ENCODE data around the gene NHSL1.

The NHSL1 gene

GRCh38 chr6:138482816-138483215 lies 16.5 kb downstream of the NHSL1 start:
- DNase-seq = no peak
- in situ Hi-C loops (cut with HindIII; ENCODE audit: low pct_ligation_motif_present, low pct_unique_long_range_greater_than_20kb, low sequenced_read_pairs) = no loop called here

GRCh38 chr6:138480279-138480949 lies 18.9 kb downstream of the NHSL1 start:
- no peak for DNase-seq
- in situ Hi-C loops (cut with HindIII; ENCODE audit: low pct_ligation_motif_present, low pct_unique_long_range_greater_than_20kb, low sequenced_read_pairs) = no loop called here

- in situ Hi-C loops (cut with HindIII; ENCODE audit: low pct_ligation_motif_present, low pct_unique_long_range_greater_than_20kb, low sequenced_read_pairs) = no loop called here
- DNase-seq = no peak
Measured at GRCh38 chr6:138477913-138478539, 21.3 kb downstream of the NHSL1 start.

- in situ Hi-C loops (cut with HindIII; ENCODE audit: low pct_ligation_motif_present, low pct_unique_long_range_greater_than_20kb, low sequenced_read_pairs) = no loop called here
Measured at GRCh38 chr6:138476116-138476515, 23.2 kb downstream of the NHSL1 start.

GRCh38 chr6:138473144-138473543 lies 26.1 kb downstream of the NHSL1 start:
- no peak for DNase-seq
- in situ Hi-C loops (cut with HindIII; ENCODE audit: low pct_ligation_motif_present, low pct_unique_long_range_greater_than_20kb, low sequenced_read_pairs) = no loop called here

More at GRCh38 chr6:138476116-138476515, 23.2 kb downstream of the NHSL1 start:
- no peak for DNase-seq

GRCh38 chr6:138468320-138469015 lies 30.8 kb downstream of the NHSL1 start:
- no peak for DNase-seq
- in situ Hi-C loops (cut with HindIII; ENCODE audit: low pct_ligation_motif_present, low pct_unique_long_range_greater_than_20kb, low sequenced_read_pairs) = no loop called here

- in situ Hi-C loops (cut with HindIII; ENCODE audit: low pct_ligation_motif_present, low pct_unique_long_range_greater_than_20kb, low sequenced_read_pairs) = no loop called here
Measured at GRCh38 chr6:138467901-138468300, 31.4 kb downstream of the NHSL1 start.

GRCh38 chr6:138465007-138465645 lies 34.2 kb downstream of the NHSL1 start:
- in situ Hi-C loops (cut with HindIII; ENCODE audit: low pct_ligation_motif_present, low pct_unique_long_range_greater_than_20kb, low sequenced_read_pairs) = no loop called here
- peak; percentile 79 for DNase-seq

More at GRCh38 chr6:138467901-138468300, 31.4 kb downstream of the NHSL1 start:
- no peak for DNase-seq

- in situ Hi-C loops (cut with HindIII; ENCODE audit: low pct_ligation_motif_present, low pct_unique_long_range_greater_than_20kb, low sequenced_read_pairs) = no loop called here
- DNase-seq = no peak
Measured at GRCh38 chr6:138464085-138464484, 35.2 kb downstream of the NHSL1 start.

- in situ Hi-C loops (cut with HindIII; ENCODE audit: low pct_ligation_motif_present, low pct_unique_long_range_greater_than_20kb, low sequenced_read_pairs) = no loop called here
- DNase-seq = no peak
Measured at GRCh38 chr6:138461647-138462046, 37.6 kb downstream of the NHSL1 start.

GRCh38 chr6:138456401-138456790 lies 42.9 kb downstream of the NHSL1 start:
- no peak for DNase-seq
- in situ Hi-C loops (cut with HindIII; ENCODE audit: low pct_ligation_motif_present, low pct_unique_long_range_greater_than_20kb, low sequenced_read_pairs) = no loop called here

GRCh38 chr6:138455746-138456400 lies 43.4 kb downstream of the NHSL1 start:
- no peak for DNase-seq
- in situ Hi-C loops (cut with HindIII; ENCODE audit: low pct_ligation_motif_present, low pct_unique_long_range_greater_than_20kb, low sequenced_read_pairs) = no loop called here

- no peak for DNase-seq
- in situ Hi-C loops (cut with HindIII; ENCODE audit: low pct_ligation_motif_present, low pct_unique_long_range_greater_than_20kb, low sequenced_read_pairs) = no loop called here
Measured at GRCh38 chr6:138454981-138455706, 44.1 kb downstream of the NHSL1 start.

GRCh38 chr6:138451043-138451442 lies 48.3 kb downstream of the NHSL1 start:
- in situ Hi-C loops (cut with HindIII; ENCODE audit: low pct_ligation_motif_present, low pct_unique_long_range_greater_than_20kb, low sequenced_read_pairs) = no loop called here
- no peak for DNase-seq

GRCh38 chr6:138450445-138450844 lies 48.8 kb downstream of the NHSL1 start:
- DNase-seq = no peak
- in situ Hi-C loops (cut with HindIII; ENCODE audit: low pct_ligation_motif_present, low pct_unique_long_range_greater_than_20kb, low sequenced_read_pairs) = no loop called here

GRCh38 chr6:138446821-138447220 lies 52.5 kb downstream of the NHSL1 start:
- in situ Hi-C loops (cut with HindIII; ENCODE audit: low pct_ligation_motif_present, low pct_unique_long_range_greater_than_20kb, low sequenced_read_pairs) = no loop called here
- no peak for DNase-seq

- in situ Hi-C loops (cut with HindIII; ENCODE audit: low pct_ligation_motif_present, low pct_unique_long_range_greater_than_20kb, low sequenced_read_pairs) = no loop called here
- no peak for DNase-seq
Measured at GRCh38 chr6:138443979-138444378, 55.3 kb downstream of the NHSL1 start.

- DNase-seq = no peak
- in situ Hi-C loops (cut with HindIII; ENCODE audit: low pct_ligation_motif_present, low pct_unique_long_range_greater_than_20kb, low sequenced_read_pairs) = no loop called here
Measured at GRCh38 chr6:138442663-138443062, 56.6 kb downstream of the NHSL1 start.
